SK-N-SH (cell line): ENCODE data around the gene FAF2. TPM values are rescaled to one million over a fixed set of nuclear protein-coding genes. Genes with fewer than 3 reads are reported as not detected.

Experiments
- CTCF ChIA-PET: fragments of 300-600, 350-600 bp; formaldehyde crosslinking; extraction: SDS; loops from one replicate; lab custom pipeline; 2021; lab: Yijun Ruan, JAX
- POLR2A ChIA-PET: fragments of 350-600 bp; sonication (Branson Sonifier 250); formaldehyde crosslinking; extraction: SDS; loops from one replicate; lab custom pipeline; 2020; ENCODE audit warnings: antibody characterized with exemption, inconsistent platforms; lab: Yijun Ruan, JAX
- DNase-seq: peaks from one replicate; pipeline ENCODE4 v3.0.0; 2012
- H2AFZ ChIP-seq: fragments of 200-600 bp; sonication (generic); 2 replicates; pipeline ENCODE4 v1.8.1; 2016; ENCODE audit warnings: antibody characterized with exemption, mild to moderate bottlenecking, low read depth
- H3F3A ChIP-seq: fragments of 200-600 bp; sonication (generic); replicated peaks from 2 replicates; pipeline ENCODE3; 2016; ENCODE audit warnings: antibody characterized with exemption, mild to moderate bottlenecking; ENCODE audit not compliant: insufficient read depth
- H3K27ac ChIP-seq, 2 experiments: fragments of 200-500 bp in 1 of 2; fragments of 200-600 bp in 1 of 2; sonication (Bioruptor generic) in 1 of 2; sonication (generic), shearing (Covaris generic) in 1 of 2; 2 replicates each; pipeline versions ENCODE4 v1.5.1 to v1.6.1; 2014 to 2016; ENCODE audit warnings: low read depth in 2 of 2, inconsistent platforms in 1 of 2, low read length in 1 of 2, mild to moderate bottlenecking in 1 of 2, mixed read lengths in 1 of 2
- H3K27me3 ChIP-seq: fragments of 200-600 bp; sonication (generic), shearing (Covaris generic); 2 replicates; pipeline ENCODE4 v1.6.1; 2016; ENCODE audit warnings: mixed run types; ENCODE audit not compliant: insufficient read depth
- H3K36me3 ChIP-seq, 2 experiments: fragments of 200-500 bp in 1 of 2; fragments of 200-600 bp in 1 of 2; sonication (Bioruptor generic) in 1 of 2; sonication (generic) in 1 of 2; replicated peaks in 1 of 2; 2 replicates each; pipeline versions ENCODE3 to v1.5.1; 2014 to 2016; ENCODE audit warnings: low read length in 1 of 2, mild to moderate bottlenecking in 1 of 2; ENCODE audit not compliant: insufficient read depth in 2 of 2, control insufficient read depth in 1 of 2
- H3K4me1 ChIP-seq, 2 experiments: fragments of 200-500 bp in 1 of 2; fragments of 200-600 bp in 1 of 2; sonication (Bioruptor generic) in 1 of 2; sonication (generic), shearing (Covaris generic) in 1 of 2; 2 replicates each; pipeline versions ENCODE4 v1.5.1 to v1.6.1; 2014 to 2016; ENCODE audit warnings: low read depth in 1 of 2, low read length in 1 of 2, mixed run types in 1 of 2; ENCODE audit not compliant: insufficient read depth in 2 of 2, control insufficient read depth in 1 of 2
- H3K4me2 ChIP-seq: fragments of 200-600 bp; sonication (generic), shearing (Covaris generic); 2 replicates; pipeline ENCODE4 v1.6.1; 2017; ENCODE audit warnings: mixed run types
- H3K4me3 ChIP-seq, 2 experiments: fragments of 200-500 bp in 1 of 2; fragments of 200-600 bp in 1 of 2; sonication (Bioruptor generic) in 1 of 2; sonication (generic), shearing (Covaris generic) in 1 of 2; 2 replicates each; pipeline versions ENCODE4 v1.5.1 to v1.8.1; 2014 to 2016; ENCODE audit warnings: low read depth in 2 of 2, inconsistent platforms in 1 of 2, low read length in 1 of 2, mild to moderate bottlenecking in 1 of 2, mixed read lengths in 1 of 2, moderate library complexity in 1 of 2
- H3K79me2 ChIP-seq: fragments of 200-600 bp; sonication (generic); 2 replicates; pipeline ENCODE4 v1.8.1; 2017; ENCODE audit warnings: mild to moderate bottlenecking; ENCODE audit not compliant: insufficient read depth
- H3K9ac ChIP-seq: fragments of 200-600 bp; sonication (generic); 2 replicates; pipeline ENCODE4 v1.6.1; 2017; ENCODE audit warnings: mixed run types
- H3K9me2 ChIP-seq: fragments of 200-600 bp; sonication (generic); 2 replicates; pipeline ENCODE4 v1.6.1; 2017; ENCODE audit warnings: mixed run types
- H3K9me3 ChIP-seq: fragments of 200-600 bp; sonication (generic); 2 replicates; pipeline ENCODE4 v1.6.1; 2017; ENCODE audit warnings: mixed run types, mild to moderate bottlenecking, moderate library complexity
- H4K20me1 ChIP-seq: fragments of 200-600 bp; sonication (generic); 2 replicates; pipeline ENCODE4 v1.6.1; 2017; ENCODE audit warnings: mild to moderate bottlenecking, mixed run types; ENCODE audit not compliant: insufficient read depth
- EP300 ChIP-seq, 2 experiments: IDR thresholded peaks; 2 replicates each; pipeline versions ENCODE4 v1.4.0 to v1.6.1; 2012; ENCODE audit warnings: borderline replicate concordance in 1 of 2, low read depth in 1 of 2, low read length in 1 of 2
- EZH2phosphoT487 ChIP-seq: fragments of 200-600 bp; sonication (generic); IDR thresholded peaks from 2 replicates; pipeline ENCODE4 v1.6.1; 2017; ENCODE audit warnings: low read depth, mixed run types, mild to moderate bottlenecking, antibody characterized with exemption, moderate library complexity, borderline replicate concordance
- GABPA ChIP-seq: IDR thresholded peaks from 2 replicates; pipeline ENCODE4 v1.4.0; 2012; ENCODE audit warnings: low read depth, mild to moderate bottlenecking
- MXI1 ChIP-seq: IDR thresholded peaks from 2 replicates; pipeline ENCODE4 v1.6.1; 2012; ENCODE audit warnings: mild to moderate bottlenecking, low read depth, low read length, improper control_type of control experiment
- NFIC ChIP-seq: IDR thresholded peaks from 2 replicates; pipeline ENCODE4 v1.4.0; 2012; ENCODE audit warnings: borderline replicate concordance
- NRF1 ChIP-seq: IDR thresholded peaks from 2 replicates; pipeline ENCODE4 v1.6.1; 2012; ENCODE audit warnings: low read depth, mild to moderate bottlenecking, low read length
- POLR2AphosphoS5 ChIP-seq: IDR thresholded peaks from 2 replicates; pipeline ENCODE4 v1.6.1; 2012; ENCODE audit warnings: low read depth, low read length
- RAD21 ChIP-seq: IDR thresholded peaks from 2 replicates; pipeline ENCODE4 v1.6.1; 2012; ENCODE audit warnings: mild to moderate bottlenecking, low read length
- RCOR1 ChIP-seq: fragments of 150-350 bp; IDR thresholded peaks from 2 replicates; pipeline ENCODE4 v1.6.1; 2017; ENCODE audit warnings: antibody characterized with exemption, low read length
- RFX5 ChIP-seq: IDR thresholded peaks from 2 replicates; pipeline ENCODE4 v1.6.1; 2012; ENCODE audit warnings: mild to moderate bottlenecking, improper control_type of control experiment, low read length
- RXRA ChIP-seq: IDR thresholded peaks from 2 replicates; pipeline ENCODE4 v1.4.0; 2012; ENCODE audit warnings: low read depth, mild to moderate bottlenecking, borderline replicate concordance
- SIN3A ChIP-seq: IDR thresholded peaks from 2 replicates; pipeline ENCODE4 v1.6.1; 2012; ENCODE audit warnings: low read depth, mild to moderate bottlenecking, low read length, moderate library complexity, borderline replicate concordance
- SMC3 ChIP-seq: IDR thresholded peaks from 2 replicates; pipeline ENCODE4 v1.6.1; 2012; ENCODE audit warnings: low read depth, low read length, improper control_type of control experiment
- TAF1 ChIP-seq: IDR thresholded peaks from 2 replicates; pipeline ENCODE4 v1.6.1; 2012; ENCODE audit warnings: low read depth, mild to moderate bottlenecking, low read length, moderate library complexity, borderline replicate concordance
- TCF12 ChIP-seq: IDR thresholded peaks from 2 replicates; pipeline ENCODE4 v1.4.0; 2012
- USF1 ChIP-seq: IDR thresholded peaks from 2 replicates; pipeline ENCODE4 v1.4.0; 2012; ENCODE audit warnings: low read depth, borderline replicate concordance
- USF2 ChIP-seq: fragments of 150-350 bp; IDR thresholded peaks from 2 replicates; pipeline ENCODE4 v1.6.1; 2017; ENCODE audit warnings: antibody characterized with exemption, low read length, low read depth, borderline replicate concordance
- YY1 ChIP-seq: IDR thresholded peaks from 2 replicates; pipeline ENCODE4 v1.4.0; 2012; ENCODE audit warnings: low read depth, mild to moderate bottlenecking
- WGBS: methylation state at CpG from one replicate; pipeline ENCODE4 v1.1.6; 2017; ENCODE audit warnings: low lambda C conversion rate; 5-methylcytosine and 5-hydroxymethylcytosine counted together
- polyA plus RNA-seq, 3 experiments: library from polyadenylated mRNA; depleted of rRNA; stranded (reverse); fragments of >200 nt; gene quantifications; 2 replicates each; pipeline ENCODE4 v1.2.3, GENCODE V29; 2012
- TF ChIP-seq, protein P1 (sequence below): IDR thresholded peaks from 2 replicates; pipeline ENCODE4; 2012
- TF ChIP-seq, protein P2 (sequence below): IDR thresholded peaks from 2 replicates; pipeline ENCODE4 v1.4.0; 2012; ENCODE audit warnings: low read depth
- TF ChIP-seq, protein P3 (sequence below): fragments of 200-600 bp; sonication (generic); IDR thresholded peaks from 2 replicates; pipeline ENCODE4 v1.6.1; 2017; ENCODE audit warnings: antibody characterized with exemption, mild to moderate bottlenecking, moderate library complexity

Gene FAF2
- polyA plus RNA-seq, 1 of the 3 experiments (the other 2 are of a cell fraction), result 25.5 TPM

DNA sequence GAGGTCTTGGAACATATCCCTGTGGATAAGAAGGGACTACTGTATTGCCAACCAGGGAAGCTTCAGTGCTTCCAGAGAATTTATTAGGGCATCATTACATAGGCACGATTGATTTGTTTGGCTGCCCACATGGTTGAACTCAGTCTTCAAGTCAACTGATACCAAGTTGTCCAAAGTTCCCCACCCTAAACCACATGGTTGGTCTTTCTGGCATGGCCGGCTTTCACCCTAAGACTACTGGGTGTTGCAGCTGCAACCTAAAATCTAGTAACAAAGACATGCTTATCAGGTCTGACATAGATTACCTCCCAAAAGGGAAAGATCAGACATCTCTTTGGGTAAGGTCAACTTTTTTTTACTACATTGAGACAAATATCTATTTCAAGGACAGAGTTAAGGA lies 37.0 kb downstream of the FAF2 start:
- Histone ChIP-seq H3K4me2 (no peak overlapping the region), H3K9ac (no peak overlapping the region), H3K4me3 (no peak overlapping the region), H3K9me3 (no peaks in the 10 kb centered on the region), H3K4me1 (no peaks in the 10 kb centered on the region), H3K9me2 (no peaks in the 10 kb centered on the region), H3K27me3 (no peaks in the 10 kb centered on the region), H3K27ac (no peak overlapping the region), H3K79me2 (peaks cover 58% of the 10 kb centered on the region), H4K20me1 (peaks cover 12% of the 10 kb centered on the region; the same call in 1 of the 2 replicates), H3F3A (no peaks in the 10 kb centered on the region), H3K36me3 (peaks cover 32 to 60% of the 10 kb centered on the region in 2 experiments), H2AFZ (no peak overlapping the region)
- CTCF ChIA-PET, result no interaction called here
- 96% methylated on average over 2 of the region's 2 CpGs for WGBS
- TF ChIP-seq RCOR1 (no peak), EZH2phosphoT487 (no peak), SIN3A (no peak), SMC3 (no peak), EP300 (IDR thresholded peaks at IDR 0.05; ENCODE audit: borderline replicate concordance in 1 of 2, low read depth in 1 of 2, low read length in 1 of 2) (no peak), USF1 (no peak), RFX5 (no peak), MXI1 (no peak)
- TF ChIP-seq, protein P1, sequence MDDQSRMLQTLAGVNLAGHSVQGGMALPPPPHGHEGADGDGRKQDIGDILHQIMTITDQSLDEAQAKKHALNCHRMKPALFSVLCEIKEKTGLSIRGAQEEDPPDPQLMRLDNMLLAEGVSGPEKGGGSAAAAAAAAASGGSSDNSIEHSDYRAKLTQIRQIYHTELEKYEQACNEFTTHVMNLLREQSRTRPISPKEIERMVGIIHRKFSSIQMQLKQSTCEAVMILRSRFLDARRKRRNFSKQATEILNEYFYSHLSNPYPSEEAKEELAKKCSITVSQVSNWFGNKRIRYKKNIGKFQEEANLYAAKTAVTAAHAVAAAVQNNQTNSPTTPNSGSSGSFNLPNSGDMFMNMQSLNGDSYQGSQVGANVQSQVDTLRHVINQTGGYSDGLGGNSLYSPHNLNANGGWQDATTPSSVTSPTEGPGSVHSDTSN, result no peak
- DNase-seq, result no peak
- POLR2A ChIA-PET, result no interaction called here

DNA sequence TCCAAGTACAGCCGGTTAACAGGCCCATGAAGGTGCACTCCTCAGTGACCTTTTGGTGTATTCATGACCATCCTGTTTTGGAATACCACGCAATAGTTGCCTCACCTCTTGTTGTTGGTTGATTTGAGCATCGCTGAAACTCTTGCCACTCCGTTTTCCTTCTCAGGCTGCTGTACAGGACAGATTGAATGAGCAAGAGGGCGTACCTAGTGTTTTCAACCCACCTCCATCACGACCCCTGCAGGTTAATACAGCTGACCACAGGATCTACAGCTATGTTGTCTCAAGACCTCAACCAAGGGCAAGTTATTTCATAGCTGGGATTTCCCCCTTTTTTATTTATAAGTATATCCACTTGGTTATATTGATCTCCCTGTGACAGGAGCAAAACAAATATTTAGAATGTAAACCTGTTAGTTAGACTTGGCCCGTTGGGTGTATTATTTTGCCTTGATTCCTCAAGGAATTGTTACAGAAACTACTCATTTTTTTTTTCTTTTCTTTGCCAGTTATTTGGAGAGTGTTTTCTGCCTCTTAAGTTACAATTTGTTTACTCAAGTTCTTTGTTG lies 38.1 kb downstream of the FAF2 start:
- H3K9me3 ChIP-seq, result no peaks in the 10 kb centered on the region
- H2AFZ ChIP-seq, result no peak overlapping the region
- CTCF ChIA-PET, result no interaction called here
- H4K20me1 ChIP-seq, result peaks cover 12% of the 10 kb centered on the region; the same call in 1 of the 2 replicates
- H3K27me3 ChIP-seq, result no peaks in the 10 kb centered on the region
- DNase-seq, result no peak
- H3K9ac ChIP-seq, result no peak overlapping the region
- H3K4me1 ChIP-seq, result no peaks in the 10 kb centered on the region
- no peaks in the 10 kb centered on the region for H3K9me2 ChIP-seq
- H3K27ac ChIP-seq, result no peak overlapping the region
- WGBS, result 93% methylated on average over 7 of the region's 7 CpGs
- POLR2A ChIA-PET, result no interaction called here
- H3K36me3 ChIP-seq, result peaks cover 43 to 70% of the 10 kb centered on the region in 2 experiments
- no peak overlapping the region for H3K4me3 ChIP-seq
- peaks cover 58% of the 10 kb centered on the region for H3K79me2 ChIP-seq
- peaks cover 4% of the 10 kb centered on the region for H3F3A ChIP-seq
- no peak overlapping the region for H3K4me2 ChIP-seq
- TF ChIP-seq USF1 (no peak), POLR2AphosphoS5 (no peak), TAF1 (no peak), EP300 (IDR thresholded peaks at IDR 0.05; ENCODE audit: borderline replicate concordance in 1 of 2, low read depth in 1 of 2, low read length in 1 of 2) (no peak), NFIC (no peak), GABPA (no peak), RAD21 (no peak), RXRA (no peak), SIN3A (no peak), TCF12 (no peak), USF2 (no peak), NRF1 (no peak), YY1 (no peak)
- TF ChIP-seq, protein P2, sequence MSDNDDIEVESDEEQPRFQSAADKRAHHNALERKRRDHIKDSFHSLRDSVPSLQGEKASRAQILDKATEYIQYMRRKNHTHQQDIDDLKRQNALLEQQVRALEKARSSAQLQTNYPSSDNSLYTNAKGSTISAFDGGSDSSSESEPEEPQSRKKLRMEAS, result no peak
- TF ChIP-seq, protein P3, sequence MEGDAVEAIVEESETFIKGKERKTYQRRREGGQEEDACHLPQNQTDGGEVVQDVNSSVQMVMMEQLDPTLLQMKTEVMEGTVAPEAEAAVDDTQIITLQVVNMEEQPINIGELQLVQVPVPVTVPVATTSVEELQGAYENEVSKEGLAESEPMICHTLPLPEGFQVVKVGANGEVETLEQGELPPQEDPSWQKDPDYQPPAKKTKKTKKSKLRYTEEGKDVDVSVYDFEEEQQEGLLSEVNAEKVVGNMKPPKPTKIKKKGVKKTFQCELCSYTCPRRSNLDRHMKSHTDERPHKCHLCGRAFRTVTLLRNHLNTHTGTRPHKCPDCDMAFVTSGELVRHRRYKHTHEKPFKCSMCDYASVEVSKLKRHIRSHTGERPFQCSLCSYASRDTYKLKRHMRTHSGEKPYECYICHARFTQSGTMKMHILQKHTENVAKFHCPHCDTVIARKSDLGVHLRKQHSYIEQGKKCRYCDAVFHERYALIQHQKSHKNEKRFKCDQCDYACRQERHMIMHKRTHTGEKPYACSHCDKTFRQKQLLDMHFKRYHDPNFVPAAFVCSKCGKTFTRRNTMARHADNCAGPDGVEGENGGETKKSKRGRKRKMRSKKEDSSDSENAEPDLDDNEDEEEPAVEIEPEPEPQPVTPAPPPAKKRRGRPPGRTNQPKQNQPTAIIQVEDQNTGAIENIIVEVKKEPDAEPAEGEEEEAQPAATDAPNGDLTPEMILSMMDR, result no peak
